GM12878 (cell line): ENCODE measurements around the gene ARHGAP22. TPM values are rescaled to one million over a fixed set of nuclear protein-coding genes. Genes with fewer than 3 reads are reported as not detected.

Experiments
- ATAC-seq: fragments of 200-7000 bp; cut with Tn5 transposase; 3 replicates; pipeline ENCODE4 v1.9.1; 2020; ENCODE audit warnings: mild to moderate bottlenecking, moderate library complexity
- BruUV-seq: library from RNA; stranded (reverse); fragments of 400-500 nt; replicated peaks from 2 replicates; lab custom pipeline; 2021; lab: Mats Ljungman, UMichigan
- CTCF ChIA-PET: fragments of 300-600 bp; sonication (Branson Sonifier 250); formaldehyde crosslinking; extraction: SDS; loops from one replicate; lab custom pipeline; 2021; ENCODE audit warnings: inconsistent platforms; lab: Yijun Ruan, JAX
- POLR2A ChIA-PET: fragments of 350-600 bp; formaldehyde crosslinking; extraction: SDS; loops from one replicate; lab custom pipeline; 2021; ENCODE audit warnings: inconsistent platforms; lab: Charles Lee
- RAD21 ChIA-PET: fragments of 300-600 bp; sonication (Branson Sonifier 250); formaldehyde crosslinking; loops from one replicate; lab custom pipeline; 2023; ENCODE audit warnings: antibody characterized with exemption; ENCODE audit not compliant: unreplicated experiment; lab: Charles Lee
- SMC1A ChIA-PET: fragments of 300-600 bp; sonication (Branson Sonifier 250); formaldehyde crosslinking; loops from one replicate; lab custom pipeline; 2023; ENCODE audit not compliant: unreplicated experiment, uncharacterized antibody; lab: Charles Lee
- DNase-seq: peaks from one replicate; pipeline ENCODE4 v3.0.0-alpha.2; 2011; ENCODE audit warnings: low read depth, low spot score
- FAIRE-seq: peaks from 3 replicates; lab custom pipeline; 2011; peaks lifted over from hg19 to GRCh38; lab: Jason Lieb, UNC
- H2AFZ ChIP-seq: 2 replicates; pipeline ENCODE4 v1.6.0; 2011; ENCODE audit warnings: low read depth, low read length, control low read depth; ENCODE audit not compliant: control insufficient read depth
- H3K27ac ChIP-seq: 2 replicates; pipeline ENCODE4 v1.5.1; 2011; ENCODE audit warnings: control low read depth; ENCODE audit not compliant: control insufficient read depth, insufficient read depth
- H3K27me3 ChIP-seq, 2 experiments: replicated peaks in 1 of 2; 2 replicates each; pipeline versions ENCODE4 v1.6.0 to v1.6.1; 2011; ENCODE audit warnings: low read length in 1 of 2; ENCODE audit not compliant: control insufficient read depth in 2 of 2, insufficient read depth in 2 of 2
- H3K36me3 ChIP-seq, 2 experiments: 2 replicates each; pipeline ENCODE4 v1.5.1; 2011; ENCODE audit warnings: low read length in 1 of 2; ENCODE audit not compliant: control insufficient read depth in 2 of 2, insufficient read depth in 2 of 2
- H3K4me1 ChIP-seq: 2 replicates; pipeline ENCODE4 v1.6.1; 2011; ENCODE audit warnings: mild to moderate bottlenecking, low read length, moderate library complexity, mixed read lengths; ENCODE audit not compliant: control insufficient read depth, insufficient read depth
- H3K4me2 ChIP-seq: 2 replicates; pipeline ENCODE4 v1.6.0; 2011; ENCODE audit warnings: control low read depth; ENCODE audit not compliant: control insufficient read depth, insufficient read depth
- H3K4me3 ChIP-seq: fragments of 200-600 bp; sonication (generic); 2 replicates; pipeline ENCODE4 v1.5.1; 2016
- H3K79me2 ChIP-seq: 2 replicates; pipeline ENCODE4 v1.6.0; 2011; ENCODE audit warnings: low read length; ENCODE audit not compliant: control insufficient read depth, insufficient read depth
- H3K9ac ChIP-seq: 2 replicates; pipeline ENCODE4 v1.8.0; 2011; ENCODE audit warnings: low read length, control low read depth, mixed read lengths; ENCODE audit not compliant: control insufficient read depth, insufficient read depth
- H3K9me3 ChIP-seq: replicated peaks from 3 replicates; pipeline ENCODE4 v1.5.1; 2011; ENCODE audit warnings: mild to moderate bottlenecking, low read length; ENCODE audit not compliant: control insufficient read depth, insufficient read depth
- H4K20me1 ChIP-seq: 2 replicates; pipeline ENCODE4 v1.6.0; 2011; ENCODE audit not compliant: control insufficient read depth, insufficient read depth
- BACH1 ChIP-seq: fragments of 450-650 bp; IDR thresholded peaks from 2 replicates; pipeline ENCODE4 v1.6.1; 2017; ENCODE audit warnings: mild to moderate bottlenecking, borderline replicate concordance
- CHD2 ChIP-seq: IDR thresholded peaks from 2 replicates; pipeline ENCODE4 v1.6.1; 2011; ENCODE audit warnings: low read depth, low read length, improper control_type of control experiment, borderline replicate concordance
- CREB1 ChIP-seq: IDR thresholded peaks from 2 replicates; pipeline ENCODE4 v1.6.1; 2012; ENCODE audit warnings: low read depth, mild to moderate bottlenecking, inconsistent platforms
- E2F4 ChIP-seq: IDR thresholded peaks from 2 replicates; pipeline ENCODE4 v1.6.1; 2012; ENCODE audit warnings: low read depth, low read length, improper control_type of control experiment
- E4F1 ChIP-seq: fragments of 450-650 bp; IDR thresholded peaks from 2 replicates; pipeline ENCODE4 v1.6.1; 2018; ENCODE audit warnings: borderline replicate concordance, mild to moderate bottlenecking; ENCODE audit not compliant: partially characterized antibody
- GABPA ChIP-seq: IDR thresholded peaks from 2 replicates; pipeline ENCODE4 v1.6.1; 2014; ENCODE audit warnings: antibody characterized with exemption, low read depth, mild to moderate bottlenecking, inconsistent platforms
- MEF2B ChIP-seq: fragments of 450-650 bp; IDR thresholded peaks from 2 replicates; pipeline ENCODE4 v1.6.1; 2018; ENCODE audit warnings: mild to moderate bottlenecking, moderate library complexity; ENCODE audit not compliant: partially characterized antibody, poor library complexity, severe bottlenecking
- NFXL1 ChIP-seq: fragments of 450-650 bp; IDR thresholded peaks from 2 replicates; pipeline ENCODE4 v1.6.1; 2017; ENCODE audit warnings: antibody characterized with exemption, mild to moderate bottlenecking, borderline replicate concordance
- RFX5 ChIP-seq: IDR thresholded peaks from 2 replicates; pipeline ENCODE4 v1.6.1; 2011; ENCODE audit warnings: low read depth, low read length, improper control_type of control experiment
- TBL1XR1 ChIP-seq: IDR thresholded peaks from 2 replicates; pipeline ENCODE4 v1.6.1; 2012; ENCODE audit warnings: low read depth, low read length, improper control_type of control experiment
- WGBS: methylation state at CpG from one replicate; pipeline ENCODE4 v1.1.6; 2016; ENCODE audit warnings: low lambda C conversion rate; ENCODE audit not compliant: insufficient replicate concordance, insufficient coverage; ENCODE audit errors: missing lambda C conversion rate; 5-methylcytosine and 5-hydroxymethylcytosine counted together
- in situ Hi-C: fragments of 300-500 bp; cut with MboI; formaldehyde crosslinking; loops from 9 replicates; pipeline ENCODE4 v1.14.3; 2018; ENCODE audit warnings: mixed read lengths
- intact Hi-C: fragments of 100-400 bp; cut with micrococcal nuclease; formaldehyde crosslinking; loops from one replicate; pipeline ENCODE4 v1.14.2; 2022; ENCODE audit not compliant: unreplicated experiment
- polyA plus RNA-seq, 11 experiments: library from polyadenylated mRNA; depleted of rRNA in 4 of 11; unstranded in 6 of 11; stranded (reverse) in 5 of 11; fragments of >200 nt; fragmentation: Nextera tagmentation in 4 of 11; fragmentation: Illumina TruSeq in 1 of 11; extraction: Ambion mirVana in 4 of 11; extraction: Trizol in 1 of 11; gene quantifications; 1 replicate in 1 of 11; 2 replicates in 10 of 11; pipeline versions ENCODE4 v1.2.1 to v1.2.3, GENCODE V29; 2011 to 2016; ENCODE audit warnings: inconsistent platforms in 2 of 11, missing spikeins in 2 of 11, low read depth in 1 of 11
- total RNA-seq, 4 experiments: library from RNA; depleted of rRNA in 3 of 4; stranded (reverse); fragments of >200 nt in 3 of 4; fragmentation: Illumina TruSeq in 1 of 4; extraction: Trizol in 1 of 4; gene quantifications; 2 replicates each; pipeline versions ENCODE4 v1.2.1 to v1.2.3, GENCODE V29; 2013 to 2021

Gene ARHGAP22
- total and polyA plus RNA-seq, 10 of the 15 experiments (the other 5 are each of a cell fraction or from before 2014, with no cell fraction given), result 0.07 to 0.61 (median 0.18) TPM; not detected in 5

GRCh38 chr10:48500771-48501170 lies 104.1 kb downstream of the ARHGAP22 start:
- H3K27me3 ChIP-seq, result no peaks in the 10 kb centered on the region
- ChIA-PET CTCF (interaction anchor here (1.4 kb wide), 3 partner anchors 56 to 191 kb away, joined by 3 to 6 read pairs (median 3); no protein-coding TSS in a partner anchor), SMC1A (interaction anchor here (1.1 to 1.3 kb wide), 2 partner anchors 48 to 75 kb away, joined by 3 to 4 read pairs; no protein-coding TSS in a partner anchor), RAD21 (interaction anchor here (0.6 to 1.2 kb wide), 4 partner anchors 40 to 191 kb away, joined by 3 read pairs; no protein-coding TSS in a partner anchor), POLR2A (interaction anchor here (0.7 kb wide), 1 partner anchor 221 kb away, joined by 5 read pairs; no protein-coding TSS in a partner anchor)
- no peak overlapping the region for H3K27ac ChIP-seq
- in situ Hi-C loops, result loop anchor here (5.0 kb wide), 1 partner anchor 138 kb away; no protein-coding TSS in a partner anchor
- H3K4me3 ChIP-seq, result no peak overlapping the region
- H3K4me2 ChIP-seq, result no peak overlapping the region
- no peaks in the 10 kb centered on the region for H3K9me3 ChIP-seq
- intact Hi-C loops, result no loop called here
- no TSS peak for BruUV-seq
- H3K4me1 ChIP-seq, result peaks cover 9% of the 10 kb centered on the region
- no peak overlapping the region for H2AFZ ChIP-seq
- FAIRE-seq (no peak), DNase-seq (no peak), ATAC-seq (no peak)
- no peak overlapping the region for H3K9ac ChIP-seq
- H4K20me1 ChIP-seq, result no peaks in the 10 kb centered on the region
- WGBS, result 50% methylated on average over 3 of the region's 4 CpGs
- TF ChIP-seq RFX5 (no peak), MEF2B (no peak), BACH1 (no peak), TBL1XR1 (no peak), CREB1 (no peak), NFXL1 (no peak), GABPA (no peak), E4F1 (no peak), CHD2 (no peak), E2F4 (no peak)
- no peaks in the 10 kb centered on the region for H3K79me2 ChIP-seq
- H3K36me3 ChIP-seq, result no peaks in the 10 kb centered on the region
